HEK293 (cell line): ENCODE measurements around the gene SLC9A5.

ENCODE experiments used
- BCL11A ChIP-seq: fragments of 450-650 bp; formaldehyde crosslinking; IDR thresholded peaks from 2 replicates; pipeline ENCODE4 v1.5.1; 2016; ENCODE audit warnings: low read depth, missing biosample characterization, missing genetic modification characterization
- FEZF1 ChIP-seq: fragments of 450-650 bp; formaldehyde crosslinking; IDR thresholded peaks from 2 replicates; pipeline ENCODE4 v1.5.1; 2016; ENCODE audit warnings: missing biosample characterization, missing genetic modification characterization
- GLIS2 ChIP-seq: fragments of 450-650 bp; formaldehyde crosslinking; IDR thresholded peaks from 2 replicates; pipeline ENCODE4 v1.5.1; 2016; ENCODE audit warnings: missing biosample characterization, missing genetic modification characterization
- HOXC10 ChIP-seq: sonication (generic); formaldehyde crosslinking; IDR thresholded peaks from 2 replicates; pipeline ENCODE4 v1.8.1; 2023; ENCODE audit warnings: mild to moderate bottlenecking, missing genetic modification reagents
- OSR2 ChIP-seq: fragments of 450-650 bp; formaldehyde crosslinking; IDR thresholded peaks from 2 replicates; pipeline ENCODE4 v1.5.1; 2016; ENCODE audit warnings: missing biosample characterization, missing genetic modification characterization
- SCRT2 ChIP-seq: fragments of 450-650 bp; formaldehyde crosslinking; IDR thresholded peaks from 2 replicates; pipeline ENCODE4 v1.5.1; 2016; ENCODE audit warnings: missing biosample characterization, missing genetic modification characterization
- SP3 ChIP-seq: fragments of 450-650 bp; formaldehyde crosslinking; IDR thresholded peaks from 2 replicates; pipeline ENCODE4 v1.5.1; 2016; ENCODE audit warnings: missing biosample characterization, missing genetic modification characterization
- SP7 ChIP-seq: fragments of 450-650 bp; formaldehyde crosslinking; IDR thresholded peaks from 2 replicates; pipeline ENCODE4 v1.5.1; 2016; ENCODE audit warnings: missing biosample characterization, missing genetic modification characterization
- WT1 ChIP-seq: fragments of 450-650 bp; formaldehyde crosslinking; IDR thresholded peaks from 2 replicates; pipeline ENCODE4 v1.5.1; 2016; ENCODE audit warnings: missing biosample characterization, missing genetic modification characterization
- ZBTB11 ChIP-seq: fragments of 450-650 bp; formaldehyde crosslinking; conservative IDR thresholded peaks from 2 replicates; pipeline ENCODE4 v1.5.1; 2016; ENCODE audit warnings: low read depth, missing biosample characterization, missing genetic modification characterization
- ZBTB49 ChIP-seq: fragments of 450-650 bp; formaldehyde crosslinking; IDR thresholded peaks from 2 replicates; pipeline ENCODE4 v1.5.1; 2016; ENCODE audit warnings: missing biosample characterization, missing genetic modification characterization, low read depth
- ZNF175 ChIP-seq: fragments of 450-650 bp; formaldehyde crosslinking; IDR thresholded peaks from 2 replicates; pipeline ENCODE4 v1.5.1; 2016; ENCODE audit warnings: missing biosample characterization, missing genetic modification characterization
- ZNF184 ChIP-seq: fragments of 450-650 bp; IDR thresholded peaks from 2 replicates; pipeline ENCODE4 v1.5.1; 2018; ENCODE audit warnings: missing biosample characterization, mild to moderate bottlenecking, missing genetic modification characterization
- ZNF202 ChIP-seq: fragments of 450-650 bp; formaldehyde crosslinking; IDR thresholded peaks from 2 replicates; pipeline ENCODE4 v1.5.1; 2016; ENCODE audit warnings: missing biosample characterization, missing genetic modification characterization, borderline replicate concordance
- ZNF24 ChIP-seq: fragments of 450-650 bp; formaldehyde crosslinking; IDR thresholded peaks from 2 replicates; pipeline ENCODE4 v1.5.1; 2016; ENCODE audit warnings: missing biosample characterization, missing genetic modification characterization
- ZNF274 ChIP-seq, 2 experiments: fragments of 200-500 bp in 1 of 2; fragments of 450-650 bp in 1 of 2; sonication (Bioruptor generic) in 1 of 2; formaldehyde crosslinking in 1 of 2; IDR thresholded peaks; 2 replicates each; pipeline versions ENCODE4 v1.5.1 to v1.6.1; 2014 to 2016; ENCODE audit warnings: borderline replicate concordance in 1 of 2, inconsistent platforms in 1 of 2, low read length in 1 of 2, missing biosample characterization in 1 of 2, missing genetic modification characterization in 1 of 2
- ZNF302 ChIP-seq: fragments of 450-650 bp; formaldehyde crosslinking; IDR thresholded peaks from 2 replicates; pipeline ENCODE4 v1.5.1; 2016; ENCODE audit warnings: missing biosample characterization, missing genetic modification characterization, low read depth
- ZNF324 ChIP-seq: fragments of 450-650 bp; formaldehyde crosslinking; IDR thresholded peaks from 2 replicates; pipeline ENCODE4 v1.5.1; 2016; ENCODE audit warnings: missing biosample characterization, missing genetic modification characterization
- ZNF341 ChIP-seq: fragments of 450-650 bp; formaldehyde crosslinking; IDR thresholded peaks from 2 replicates; pipeline ENCODE4; 2016; ENCODE audit warnings: low read depth, missing biosample characterization, missing genetic modification characterization
- ZNF501 ChIP-seq: fragments of 450-650 bp; formaldehyde crosslinking; IDR thresholded peaks from 2 replicates; pipeline ENCODE4 v1.5.1; 2016; ENCODE audit warnings: missing biosample characterization, missing genetic modification characterization
- ZNF514 ChIP-seq: fragments of 450-650 bp; formaldehyde crosslinking; IDR thresholded peaks from 2 replicates; pipeline ENCODE4 v1.5.1; 2016; ENCODE audit warnings: missing biosample characterization, missing genetic modification characterization
- ZNF558 ChIP-seq: fragments of 450-650 bp; formaldehyde crosslinking; IDR thresholded peaks from 2 replicates; pipeline ENCODE4 v1.5.1; 2016; ENCODE audit warnings: missing biosample characterization, missing genetic modification characterization
- TF ChIP-seq, protein P1 (sequence below): fragments of 450-650 bp; formaldehyde crosslinking; IDR thresholded peaks from 2 replicates; pipeline ENCODE4 v1.5.0; 2017; ENCODE audit warnings: missing biosample characterization, missing genetic modification characterization, borderline replicate concordance
- TF ChIP-seq, protein P2 (sequence below): fragments of 450-650 bp; formaldehyde crosslinking; IDR thresholded peaks from 2 replicates; pipeline ENCODE4 v1.5.1; 2016; ENCODE audit warnings: missing biosample characterization, missing genetic modification characterization, borderline replicate concordance
- TF ChIP-seq, protein P3 (sequence below): fragments of 450-650 bp; IDR thresholded peaks from 2 replicates; pipeline ENCODE4 v1.5.1; 2018; ENCODE audit warnings: missing biosample characterization, missing genetic modification characterization

The SLC9A5 gene

GRCh38 chr16:67247192-67248072 is 1.3 kb upstream of the SLC9A5 start, which contains the start of gene FHOD1 (continued):
- TF ChIP-seq ZBTB11 (tag by site-specific recombination) (peak; percentile 62; the same call in 1 of the 2 replicates), ZNF558 (tag by site-specific recombination) (no peak), ZNF175 (tag by site-specific recombination) (no peak), GLIS2 (tag by site-specific recombination) (peak; percentile 26; the same call in 1 of the 2 replicates), ZNF302 (tag by site-specific recombination) (no peak), ZBTB49 (tag by site-specific recombination) (no peak), OSR2 (no peak), ZNF184 (no peak), BCL11A (peak; percentile 35; the same call in 1 of the 2 replicates), ZNF324 (tag by site-specific recombination) (0 out of 2 replicates have a peak, but pooled peaks have one; percentile 14), SP3 (peak; percentile 84), ZNF341 (tag by site-specific recombination) (no peak), FEZF1 (tag by site-specific recombination) (no peak), WT1 (no peak), ZNF514 (tag by site-specific recombination) (no peak), SCRT2 (tag by site-specific recombination) (peak; percentile 44; the same call in 1 of the 2 replicates), ZNF202 (tag by site-specific recombination) (no peak), ZNF24 (tag by site-specific recombination) (0 out of 2 replicates have a peak, but pooled peaks have one; percentile 8), ZNF501 (tag by site-specific recombination) (no peak), ZNF274 (IDR thresholded peaks at IDR 0.05; ENCODE audit: low read length) (no peak), ZNF274 (tag by site-specific recombination; IDR thresholded peaks at IDR 0.05; ENCODE audit: borderline replicate concordance) (no peak), HOXC10 (no peak), SP7 (tag by site-specific recombination) (0 out of 2 replicates have a peak, but pooled peaks have one; percentile 30)
- TF ChIP-seq, protein P1, sequence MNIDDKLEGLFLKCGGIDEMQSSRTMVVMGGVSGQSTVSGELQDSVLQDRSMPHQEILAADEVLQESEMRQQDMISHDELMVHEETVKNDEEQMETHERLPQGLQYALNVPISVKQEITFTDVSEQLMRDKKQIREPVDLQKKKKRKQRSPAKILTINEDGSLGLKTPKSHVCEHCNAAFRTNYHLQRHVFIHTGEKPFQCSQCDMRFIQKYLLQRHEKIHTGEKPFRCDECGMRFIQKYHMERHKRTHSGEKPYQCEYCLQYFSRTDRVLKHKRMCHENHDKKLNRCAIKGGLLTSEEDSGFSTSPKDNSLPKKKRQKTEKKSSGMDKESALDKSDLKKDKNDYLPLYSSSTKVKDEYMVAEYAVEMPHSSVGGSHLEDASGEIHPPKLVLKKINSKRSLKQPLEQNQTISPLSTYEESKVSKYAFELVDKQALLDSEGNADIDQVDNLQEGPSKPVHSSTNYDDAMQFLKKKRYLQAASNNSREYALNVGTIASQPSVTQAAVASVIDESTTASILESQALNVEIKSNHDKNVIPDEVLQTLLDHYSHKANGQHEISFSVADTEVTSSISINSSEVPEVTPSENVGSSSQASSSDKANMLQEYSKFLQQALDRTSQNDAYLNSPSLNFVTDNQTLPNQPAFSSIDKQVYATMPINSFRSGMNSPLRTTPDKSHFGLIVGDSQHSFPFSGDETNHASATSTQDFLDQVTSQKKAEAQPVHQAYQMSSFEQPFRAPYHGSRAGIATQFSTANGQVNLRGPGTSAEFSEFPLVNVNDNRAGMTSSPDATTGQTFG (tag by site-specific recombination): no peak
- TF ChIP-seq, protein P2, sequence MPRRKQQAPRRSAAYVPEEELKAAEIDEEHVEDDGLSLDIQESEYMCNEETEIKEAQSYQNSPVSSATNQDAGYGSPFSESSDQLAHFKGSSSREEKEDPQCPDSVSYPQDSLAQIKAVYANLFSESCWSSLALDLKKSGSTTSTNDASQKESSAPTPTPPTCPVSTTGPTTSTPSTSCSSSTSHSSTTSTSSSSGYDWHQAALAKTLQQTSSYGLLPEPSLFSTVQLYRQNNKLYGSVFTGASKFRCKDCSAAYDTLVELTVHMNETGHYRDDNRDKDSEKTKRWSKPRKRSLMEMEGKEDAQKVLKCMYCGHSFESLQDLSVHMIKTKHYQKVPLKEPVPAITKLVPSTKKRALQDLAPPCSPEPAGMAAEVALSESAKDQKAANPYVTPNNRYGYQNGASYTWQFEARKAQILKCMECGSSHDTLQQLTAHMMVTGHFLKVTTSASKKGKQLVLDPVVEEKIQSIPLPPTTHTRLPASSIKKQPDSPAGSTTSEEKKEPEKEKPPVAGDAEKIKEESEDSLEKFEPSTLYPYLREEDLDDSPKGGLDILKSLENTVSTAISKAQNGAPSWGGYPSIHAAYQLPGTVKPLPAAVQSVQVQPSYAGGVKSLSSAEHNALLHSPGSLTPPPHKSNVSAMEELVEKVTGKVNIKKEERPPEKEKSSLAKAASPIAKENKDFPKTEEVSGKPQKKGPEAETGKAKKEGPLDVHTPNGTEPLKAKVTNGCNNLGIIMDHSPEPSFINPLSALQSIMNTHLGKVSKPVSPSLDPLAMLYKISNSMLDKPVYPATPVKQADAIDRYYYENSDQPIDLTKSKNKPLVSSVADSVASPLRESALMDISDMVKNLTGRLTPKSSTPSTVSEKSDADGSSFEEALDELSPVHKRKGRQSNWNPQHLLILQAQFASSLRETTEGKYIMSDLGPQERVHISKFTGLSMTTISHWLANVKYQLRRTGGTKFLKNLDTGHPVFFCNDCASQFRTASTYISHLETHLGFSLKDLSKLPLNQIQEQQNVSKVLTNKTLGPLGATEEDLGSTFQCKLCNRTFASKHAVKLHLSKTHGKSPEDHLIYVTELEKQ (tag by site-specific recombination): no peak
- TF ChIP-seq, protein P3, sequence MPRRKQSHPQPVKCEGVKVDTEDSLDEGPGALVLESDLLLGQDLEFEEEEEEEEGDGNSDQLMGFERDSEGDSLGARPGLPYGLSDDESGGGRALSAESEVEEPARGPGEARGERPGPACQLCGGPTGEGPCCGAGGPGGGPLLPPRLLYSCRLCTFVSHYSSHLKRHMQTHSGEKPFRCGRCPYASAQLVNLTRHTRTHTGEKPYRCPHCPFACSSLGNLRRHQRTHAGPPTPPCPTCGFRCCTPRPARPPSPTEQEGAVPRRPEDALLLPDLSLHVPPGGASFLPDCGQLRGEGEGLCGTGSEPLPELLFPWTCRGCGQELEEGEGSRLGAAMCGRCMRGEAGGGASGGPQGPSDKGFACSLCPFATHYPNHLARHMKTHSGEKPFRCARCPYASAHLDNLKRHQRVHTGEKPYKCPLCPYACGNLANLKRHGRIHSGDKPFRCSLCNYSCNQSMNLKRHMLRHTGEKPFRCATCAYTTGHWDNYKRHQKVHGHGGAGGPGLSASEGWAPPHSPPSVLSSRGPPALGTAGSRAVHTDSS (tag by site-specific recombination): no peak
